HG03520 (cell line): ENCODE data around the gene PDHA2.
"Not testable (repeated sequence)": the region's sequence is repeated elsewhere in the genome, so short reads cannot be mapped to it uniquely, and the experiment has no call there.

Experiments used
- ATAC-seq: cut with Tn5 transposase; IDR thresholded peaks from one replicate; pipeline ENCODE4 v1.9.1; 2021; ENCODE audit warnings: mild to moderate bottlenecking, moderate library complexity; ENCODE audit not compliant: unreplicated experiment

Gene PDHA2

DNA sequence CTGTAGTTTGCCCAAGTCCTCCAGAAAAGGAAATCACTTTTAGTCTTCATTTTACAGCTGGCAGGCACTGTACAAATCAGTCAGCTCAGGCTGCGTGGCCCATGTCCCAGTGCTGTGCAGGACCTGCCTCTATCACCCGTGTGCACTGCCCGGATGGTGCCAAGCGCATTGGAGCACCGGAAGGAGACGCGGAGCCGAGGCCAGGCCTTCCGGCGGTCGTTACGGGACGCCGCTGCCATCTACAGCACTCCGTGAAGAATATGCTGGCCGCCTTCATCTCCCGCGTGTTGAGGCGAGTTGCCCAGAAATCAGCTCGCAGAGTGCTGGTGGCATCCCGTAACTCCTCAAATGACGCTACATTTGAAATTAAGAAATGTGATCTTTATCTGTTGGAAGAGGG lies at the start of gene PDHA2:
PDHA2 (plus strand) TSS at position 203 of the 400 bp plus-strand sequence; CDS start at position 261, 58 bp downstream.
- ATAC-seq = no peak

DNA sequence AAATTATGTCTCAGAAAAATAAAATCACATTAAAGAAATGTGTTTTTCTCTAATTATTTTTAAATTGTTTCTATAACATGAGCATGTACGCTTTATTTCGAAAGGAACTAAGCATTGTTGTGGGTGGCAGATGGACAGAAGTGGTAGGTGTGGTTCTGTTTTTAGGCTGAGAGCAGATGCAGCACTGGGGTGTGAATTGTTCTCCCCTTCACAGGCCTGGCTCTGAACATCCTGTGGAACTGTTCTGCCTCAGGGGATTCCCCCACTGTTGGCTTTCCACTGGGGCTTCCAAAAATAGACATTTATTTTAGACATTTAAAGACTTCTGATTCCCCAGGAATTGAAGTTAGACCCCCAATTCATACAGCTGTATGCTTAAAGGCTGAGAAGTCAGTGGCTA lies 41.9 kb upstream of the PDHA2 start:
- no peak for ATAC-seq

DNA sequence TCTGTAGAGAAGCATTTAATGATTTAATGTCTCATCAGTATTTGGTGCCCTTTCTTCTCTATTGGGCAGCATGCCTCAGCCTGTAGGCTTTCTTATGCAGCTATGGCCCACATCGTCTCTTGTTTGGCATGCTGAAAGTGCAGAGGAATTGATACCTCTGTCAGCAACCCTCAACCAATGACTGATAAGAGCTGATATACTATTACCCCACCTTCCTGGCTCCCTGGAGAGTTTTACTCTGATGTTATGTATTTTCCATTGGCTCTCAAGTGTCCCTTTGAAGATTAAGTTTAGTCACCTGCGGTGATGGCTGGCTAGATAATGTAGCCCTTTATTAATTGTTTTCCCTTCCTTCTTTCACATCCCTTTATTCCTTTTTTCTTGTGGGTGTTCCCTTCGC lies 41.2 kb upstream of the PDHA2 start:
- ATAC-seq = no peak

DNA sequence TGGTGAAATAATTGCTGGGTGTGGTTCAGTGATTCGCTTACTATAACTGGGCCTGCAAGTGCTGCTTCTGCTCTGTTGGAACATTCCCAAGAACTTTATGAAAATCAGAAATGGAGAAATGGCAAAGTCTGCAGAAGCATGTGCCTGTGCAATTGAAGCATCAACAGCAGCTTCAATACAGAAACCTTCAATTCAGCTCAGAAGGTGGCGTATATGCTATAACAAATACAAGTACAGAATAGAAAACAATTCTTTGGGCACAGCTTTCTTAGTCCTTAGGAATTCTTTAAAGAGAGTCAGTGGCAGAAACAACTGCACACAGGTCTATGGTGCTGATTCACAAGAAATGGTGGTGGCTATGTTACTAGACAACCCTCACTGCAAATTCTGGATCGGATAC lies 18.0 kb upstream of the PDHA2 start:
- no peak for ATAC-seq

DNA sequence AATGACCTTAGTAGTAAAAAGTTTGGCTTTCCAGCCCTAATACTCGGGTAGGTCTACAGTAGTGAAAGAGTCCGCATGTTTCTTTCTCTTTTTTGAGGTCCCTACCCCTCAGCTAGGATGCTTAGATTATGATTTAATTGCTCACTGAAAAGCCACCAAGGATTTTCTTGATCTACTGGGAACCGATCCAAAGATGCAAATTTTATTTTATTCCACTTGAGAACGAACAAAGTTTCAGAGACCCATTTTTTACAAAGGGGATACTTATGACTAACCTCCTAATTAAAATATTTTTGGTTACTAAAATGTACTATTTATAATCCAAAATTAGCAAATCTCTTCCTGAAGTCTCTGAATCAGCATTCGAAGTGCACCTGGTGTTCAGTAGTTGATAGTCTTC lies 14.3 kb upstream of the PDHA2 start:
- no peak for ATAC-seq

DNA sequence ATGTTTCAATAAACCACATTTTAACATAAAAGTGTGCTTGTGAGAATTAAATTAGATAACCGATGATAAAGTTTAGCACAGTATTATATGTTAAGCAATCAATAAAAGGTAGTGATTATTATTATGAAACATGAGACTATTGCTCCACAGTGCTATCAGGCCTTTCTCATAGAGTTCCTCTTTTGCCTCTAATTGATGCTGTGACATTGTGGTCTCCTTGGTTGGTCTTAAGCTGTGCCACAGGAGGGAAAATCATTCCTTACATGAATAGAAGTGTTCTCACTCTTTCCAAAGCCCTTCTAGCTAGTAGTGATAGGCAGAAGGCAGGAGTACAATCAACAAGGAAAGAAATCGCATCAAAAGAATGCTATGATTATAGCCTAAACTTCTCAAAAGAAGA lies 9.2 kb upstream of the PDHA2 start:
- ATAC-seq = no peak

DNA sequence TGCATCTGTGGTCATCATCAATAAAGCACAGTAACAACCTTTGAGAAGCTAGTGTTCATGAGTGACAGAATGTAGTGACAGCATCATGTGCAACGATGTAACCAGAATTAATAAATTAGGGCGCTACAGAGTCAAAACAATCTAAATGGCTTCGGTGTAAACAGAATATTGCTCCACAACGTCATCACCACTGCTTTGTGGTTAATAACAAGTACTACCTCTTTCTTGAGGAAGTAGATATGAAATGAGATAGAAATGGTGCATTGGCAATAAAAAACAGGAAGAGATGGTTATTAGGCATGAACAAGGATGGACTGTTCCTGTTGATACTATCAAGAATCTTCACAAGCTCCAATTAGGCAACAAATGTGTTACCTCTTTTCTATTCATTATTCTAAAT lies 8.7 kb upstream of the PDHA2 start:
- ATAC-seq = no peak

DNA sequence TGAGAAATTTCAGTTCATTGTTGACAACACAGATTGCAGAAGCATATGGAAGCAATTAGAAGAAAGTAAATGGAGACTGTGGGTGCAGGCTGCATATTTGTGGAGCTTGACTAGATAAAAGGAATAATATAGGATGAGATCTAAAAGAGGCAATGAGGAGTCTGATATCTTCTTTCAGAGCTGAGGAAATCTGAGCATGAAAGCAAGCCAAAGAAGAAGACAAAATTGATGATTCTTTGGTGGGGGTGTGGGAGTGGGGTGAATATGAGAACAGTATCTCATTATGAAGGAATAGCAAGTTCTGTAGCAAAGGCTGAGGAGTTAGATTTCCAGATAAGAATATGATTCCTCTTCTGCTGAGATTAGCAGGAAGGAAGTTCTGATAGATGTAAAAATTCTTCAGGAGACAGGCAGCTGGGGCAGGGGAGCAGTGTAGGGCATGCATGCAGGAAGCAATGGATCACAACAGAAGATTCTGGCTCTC lies 6.1 kb upstream of the PDHA2 start:
- ATAC-seq = no peak

DNA sequence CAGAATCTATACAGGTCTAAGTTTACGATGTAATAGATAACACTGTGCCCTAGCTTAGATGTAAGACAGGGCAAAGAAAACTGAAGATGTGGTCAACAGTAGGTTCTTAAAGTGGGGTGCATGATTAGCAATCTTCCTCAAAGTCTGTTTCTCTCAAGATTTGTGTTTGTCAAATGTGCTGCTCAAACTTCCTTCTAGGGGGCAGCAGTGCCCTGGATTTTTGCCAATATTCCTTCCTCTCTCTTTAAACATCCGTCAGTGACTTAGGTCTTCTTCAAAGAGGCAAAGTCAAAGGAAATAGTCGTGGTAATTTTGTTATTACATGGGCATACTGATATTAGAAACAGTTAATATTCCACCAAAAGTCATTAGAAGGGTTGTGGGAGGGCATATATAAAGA lies 4.2 kb upstream of the PDHA2 start:
- ATAC-seq = no peak

DNA sequence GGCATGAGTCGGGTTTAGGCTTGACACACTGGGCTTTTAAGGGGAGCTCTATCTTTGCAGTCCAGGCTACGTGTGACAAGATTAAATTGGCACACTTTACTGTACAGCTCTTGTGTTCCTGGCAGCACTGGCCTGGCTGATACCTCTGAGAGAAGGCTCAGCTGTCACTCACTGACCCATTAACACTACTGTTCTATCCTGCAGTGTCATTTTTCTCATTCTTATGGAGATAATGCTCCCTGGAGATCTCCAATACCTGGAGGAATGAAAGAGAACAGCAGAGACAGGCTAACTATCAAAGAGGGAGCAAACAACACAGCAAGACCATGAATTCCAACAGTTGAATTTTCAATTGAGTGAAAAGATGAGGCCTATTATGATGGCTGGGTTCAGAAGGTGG lies 1.7 kb upstream of the PDHA2 start:
- ATAC-seq = no peak

DNA sequence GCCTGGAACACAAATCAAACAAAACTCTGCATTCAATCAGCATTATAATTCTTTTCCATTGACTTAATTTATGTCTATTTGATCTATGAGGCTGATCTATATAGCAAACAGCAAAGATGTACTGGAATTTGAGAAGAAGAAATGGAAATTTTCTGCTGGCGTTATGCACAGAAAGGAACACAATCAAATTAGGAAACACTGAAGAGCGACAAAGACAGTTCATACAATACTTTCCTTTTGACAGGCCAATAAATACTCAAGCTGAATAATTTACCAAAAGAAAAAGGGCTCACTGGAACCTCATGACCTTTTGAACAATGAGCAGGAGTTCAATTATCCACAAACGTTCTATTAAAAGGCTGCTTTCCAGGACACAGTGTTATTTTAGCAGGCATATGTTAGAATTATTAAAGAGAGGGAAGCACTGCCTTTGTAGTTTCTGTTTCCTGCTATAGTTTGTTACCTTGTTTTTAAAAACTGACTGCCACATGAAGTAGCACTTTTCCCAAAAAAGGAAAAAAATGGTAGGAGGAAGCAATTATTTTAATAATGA lies 8.1 kb downstream of the PDHA2 start:
- ATAC-seq = no peak

DNA sequence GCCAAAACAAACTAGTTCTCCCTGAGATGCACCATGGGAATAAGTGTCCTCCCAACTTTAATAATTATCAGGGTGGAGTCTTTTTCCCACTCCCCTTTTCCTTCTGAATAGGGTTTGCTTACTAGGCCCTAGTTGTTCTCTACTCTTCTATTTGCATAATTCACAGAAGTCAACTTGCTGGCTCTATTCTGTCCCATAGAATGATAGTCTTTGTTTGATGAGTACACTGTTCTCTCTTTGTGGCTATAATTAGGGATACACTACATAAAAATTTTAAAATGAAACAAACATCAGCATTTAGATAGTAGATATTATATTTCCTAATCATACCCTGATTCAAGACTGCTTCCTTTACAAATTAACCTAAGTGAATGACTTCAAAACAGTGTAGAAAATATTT lies 10.3 kb downstream of the PDHA2 start:
- no peak for ATAC-seq

DNA sequence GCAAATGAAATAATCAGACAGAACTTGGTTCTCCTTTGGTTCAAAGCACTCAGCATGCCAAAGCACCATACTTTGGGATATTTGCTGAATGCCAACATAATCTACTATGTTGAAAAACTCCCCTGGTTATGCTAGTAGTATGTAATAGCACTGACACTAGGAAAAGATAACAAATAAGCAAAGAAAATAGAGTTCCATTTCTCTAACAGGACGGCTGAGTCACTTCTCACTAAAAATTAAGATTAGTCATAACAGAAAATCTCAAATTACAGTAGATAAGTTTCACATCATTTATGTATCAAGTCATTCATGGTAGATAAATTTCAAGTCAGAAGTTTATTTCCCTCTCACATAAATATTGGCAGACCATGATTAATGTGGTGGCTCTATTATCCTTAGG lies 17.9 kb downstream of the PDHA2 start:
- no peak for ATAC-seq

DNA sequence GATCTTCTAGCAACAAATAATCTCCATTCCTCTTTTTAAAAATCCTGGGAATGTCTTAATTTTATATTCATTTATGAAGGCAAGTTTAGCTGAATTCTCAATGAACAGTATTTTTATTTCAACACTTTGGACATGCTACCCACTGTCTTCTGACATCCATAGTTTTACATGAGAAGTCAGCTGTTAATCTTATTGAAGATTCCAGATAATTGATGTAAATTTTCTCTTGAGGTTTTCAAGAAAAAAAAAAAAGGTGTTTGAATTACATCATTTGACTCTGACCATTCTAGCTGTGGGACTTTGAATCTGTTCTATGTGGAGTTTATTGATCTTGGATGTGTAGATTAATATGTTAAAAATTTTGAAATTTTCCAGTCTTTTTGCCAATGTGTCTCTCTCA lies 28.0 kb downstream of the PDHA2 start:
- ATAC-seq = no peak

DNA sequence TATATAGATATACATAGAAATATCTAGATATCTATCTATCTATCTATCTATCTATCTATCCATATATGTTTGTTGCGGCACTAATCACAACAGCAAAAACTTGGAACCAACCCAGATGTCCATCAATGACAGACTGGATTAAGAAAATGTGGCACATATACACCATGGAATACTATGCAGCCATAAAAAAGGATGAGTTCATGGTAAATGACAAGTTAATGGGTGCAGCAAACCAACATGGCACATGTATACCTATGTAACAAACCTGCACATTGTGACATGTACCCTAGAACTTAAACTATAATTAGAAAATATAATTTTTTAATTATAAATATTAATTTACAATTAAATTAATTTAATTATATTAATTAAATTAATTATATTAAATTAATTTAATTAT lies 29.5 kb downstream of the PDHA2 start:
- ATAC-seq = not testable (repeated sequence)

DNA sequence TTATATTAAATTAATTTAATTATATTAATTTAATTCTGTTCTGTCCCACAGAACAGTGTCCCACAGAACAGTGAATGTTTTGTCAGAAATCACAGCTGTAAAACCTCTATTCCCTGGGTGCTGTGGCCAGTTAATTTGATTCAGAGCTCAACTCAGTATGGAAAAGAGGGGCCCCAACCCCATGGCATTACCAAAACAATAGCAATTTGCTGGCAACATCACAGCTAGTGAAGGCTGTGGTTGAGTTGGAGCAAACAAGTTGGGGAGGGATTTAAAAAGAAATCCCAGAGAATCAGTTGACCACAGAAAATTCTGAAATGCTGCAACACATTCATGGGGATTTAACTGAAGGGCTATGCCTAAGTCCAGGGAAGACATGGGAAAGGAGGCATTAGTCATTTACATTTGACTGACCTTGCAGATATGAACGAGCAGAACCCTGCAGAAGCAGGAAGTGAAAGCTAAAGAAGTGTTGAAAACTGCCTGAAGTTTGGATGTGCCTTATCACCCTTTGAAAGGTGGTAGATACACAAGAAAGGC lies 30.1 kb downstream of the PDHA2 start:
- ATAC-seq = no peak

DNA sequence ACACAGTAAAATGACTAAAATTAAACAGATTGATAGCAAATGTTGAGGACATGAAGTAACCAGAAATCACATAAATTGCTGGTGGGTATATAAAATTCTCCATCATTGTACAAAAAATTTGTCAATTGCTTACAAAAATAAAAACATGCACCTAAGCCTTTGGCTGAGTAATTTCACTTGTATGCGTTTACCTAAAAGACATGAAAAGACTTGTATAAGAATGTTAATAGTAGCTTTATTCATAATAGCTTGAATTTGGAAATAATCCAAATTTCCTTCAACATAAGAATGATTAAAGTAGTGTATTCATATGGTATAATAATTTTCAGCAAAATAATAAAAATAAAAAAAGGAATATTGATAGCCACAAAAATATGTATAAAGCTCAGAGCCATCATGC lies 37.7 kb downstream of the PDHA2 start:
- ATAC-seq = no peak

DNA sequence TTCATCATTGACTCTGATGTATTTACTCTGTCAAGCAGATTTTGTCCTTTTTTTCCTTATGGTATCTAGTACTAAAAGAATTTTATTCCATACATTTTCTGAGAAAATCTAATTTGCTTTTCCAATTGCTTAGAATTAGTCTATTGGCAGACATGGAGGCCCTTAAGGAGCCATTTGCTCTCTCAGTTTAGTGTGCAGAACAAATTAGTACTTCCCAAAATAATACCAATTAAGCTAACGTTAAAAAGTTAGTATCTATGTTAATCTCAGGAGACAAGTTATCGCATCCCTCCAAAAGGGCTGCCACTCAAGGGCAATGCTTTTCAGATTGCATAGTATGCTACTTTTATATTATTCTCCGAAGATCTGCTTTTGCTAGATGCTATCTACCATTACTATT lies 47.7 kb downstream of the PDHA2 start:
- ATAC-seq = no peak

DNA sequence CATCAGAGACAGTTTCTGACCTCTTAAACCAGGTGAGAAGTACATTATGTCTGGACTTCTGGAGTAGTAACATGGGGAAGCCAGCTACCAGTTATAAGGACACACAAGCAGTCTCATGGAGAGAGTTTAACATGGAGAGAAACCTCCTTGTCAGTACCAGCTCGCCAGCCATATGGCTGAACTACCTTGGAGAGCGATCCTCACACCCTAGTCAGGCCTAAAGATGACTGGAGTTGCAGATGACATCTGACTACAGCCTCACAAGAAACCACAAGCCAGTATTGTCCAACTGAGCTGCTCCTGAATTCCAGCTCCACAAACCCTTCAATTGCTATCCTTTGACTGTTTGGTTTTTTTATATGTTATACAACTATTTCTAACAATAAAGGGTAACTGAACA lies 49.8 kb downstream of the PDHA2 start:
- ATAC-seq = no peak
